DMS153 (cell line): ENCODE measurements around the gene DUSP9.
"Not testable (repeated sequence)": the region's sequence is repeated elsewhere in the genome, so short reads cannot be mapped to it uniquely, and the experiment has no call there.

Experiments
- DNase-seq: peaks from one replicate; lab custom pipeline; 2025; lab: John Stamatoyannopoulos, UW

Gene DUSP9

GRCh38 chrX:153646620-153647373, at the start of gene DUSP9:
Gene DUSP9, plus strand, starts transcription at chrX:153647203. Its CDS starts 751 bp downstream, at chrX:153647954.
- peak; percentile 16 for DNase-seq

GRCh38 chrX:153598541-153599191, 48.3 kb upstream of the DUSP9 start, which contains the start of gene CCNQ:
Gene CCNQ, minus strand, starts transcription at chrX:153599139. Its CDS starts 66 bp downstream, at chrX:153599073.
- no peak for DNase-seq

GRCh38 chrX:153599192-153600031, 47.6 kb upstream of the DUSP9 start:
- DNase-seq: peak; percentile 86

- no peak for DNase-seq
Measured at GRCh38 chrX:153600032-153600373, 47.0 kb upstream of the DUSP9 start.

GRCh38 chrX:153600921-153601320, 46.1 kb upstream of the DUSP9 start:
- no peak for DNase-seq

GRCh38 chrX:153601511-153602110, 45.4 kb upstream of the DUSP9 start:
- DNase-seq: no peak

GRCh38 chrX:153602601-153603000, 44.4 kb upstream of the DUSP9 start:
- DNase-seq: no peak

GRCh38 chrX:153603131-153603656, 43.8 kb upstream of the DUSP9 start:
- no peak for DNase-seq

- not testable (repeated sequence) for DNase-seq
Measured at GRCh38 chrX:153604666-153605380, 42.2 kb upstream of the DUSP9 start.

- no peak for DNase-seq
Measured at GRCh38 chrX:153606503-153606902, 40.5 kb upstream of the DUSP9 start.

- DNase-seq: no peak
Measured at GRCh38 chrX:153608376-153608775, 38.6 kb upstream of the DUSP9 start.

- no peak for DNase-seq
Measured at GRCh38 chrX:153608806-153609205, 38.2 kb upstream of the DUSP9 start.

GRCh38 chrX:153609917-153610835, 36.8 kb upstream of the DUSP9 start:
- peak; percentile 39 for DNase-seq

GRCh38 chrX:153610836-153611213, 36.2 kb upstream of the DUSP9 start:
- no peak for DNase-seq

GRCh38 chrX:153611298-153612095, 35.5 kb upstream of the DUSP9 start:
- DNase-seq: no peak

- DNase-seq: no peak
Measured at GRCh38 chrX:153612413-153612812, 34.6 kb upstream of the DUSP9 start.

- DNase-seq: no peak
Measured at GRCh38 chrX:153614818-153615217, 32.2 kb upstream of the DUSP9 start.

GRCh38 chrX:153620576-153620975, 26.4 kb upstream of the DUSP9 start:
- DNase-seq: no peak

GRCh38 chrX:153621949-153622598, 24.9 kb upstream of the DUSP9 start:
- DNase-seq: no peak
